ENCODE measurements around the gene KCNK3. TPM values are rescaled to one million over a fixed set of nuclear protein-coding genes. Genes with fewer than 3 reads are reported as not detected.

KCNK3 gene
- total RNA-seq, 2 experiments from 2014 or later, result not detected

DNA sequence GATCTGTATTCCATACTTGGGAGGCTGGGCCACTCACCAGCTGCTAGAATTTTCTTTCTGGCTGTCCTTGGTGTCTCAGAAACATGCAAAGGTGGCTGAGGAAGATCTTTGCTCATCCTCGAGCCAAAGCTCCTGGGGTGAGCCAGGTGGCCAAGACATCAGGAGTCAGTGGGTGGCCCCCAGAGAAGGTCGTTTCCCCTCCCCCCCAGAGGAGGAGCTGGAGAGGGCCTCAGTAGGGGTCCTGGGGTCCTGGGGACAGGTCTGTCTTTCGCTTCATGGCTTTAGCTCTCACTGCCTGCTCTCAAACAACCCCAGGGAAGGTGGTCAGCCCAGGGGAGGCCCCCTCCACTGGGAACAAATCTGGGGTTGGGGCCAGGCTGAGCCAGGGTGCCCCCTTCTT, 13.6 kb downstream of the KCNK3 start:
- no peak for DNase-seq

DNA sequence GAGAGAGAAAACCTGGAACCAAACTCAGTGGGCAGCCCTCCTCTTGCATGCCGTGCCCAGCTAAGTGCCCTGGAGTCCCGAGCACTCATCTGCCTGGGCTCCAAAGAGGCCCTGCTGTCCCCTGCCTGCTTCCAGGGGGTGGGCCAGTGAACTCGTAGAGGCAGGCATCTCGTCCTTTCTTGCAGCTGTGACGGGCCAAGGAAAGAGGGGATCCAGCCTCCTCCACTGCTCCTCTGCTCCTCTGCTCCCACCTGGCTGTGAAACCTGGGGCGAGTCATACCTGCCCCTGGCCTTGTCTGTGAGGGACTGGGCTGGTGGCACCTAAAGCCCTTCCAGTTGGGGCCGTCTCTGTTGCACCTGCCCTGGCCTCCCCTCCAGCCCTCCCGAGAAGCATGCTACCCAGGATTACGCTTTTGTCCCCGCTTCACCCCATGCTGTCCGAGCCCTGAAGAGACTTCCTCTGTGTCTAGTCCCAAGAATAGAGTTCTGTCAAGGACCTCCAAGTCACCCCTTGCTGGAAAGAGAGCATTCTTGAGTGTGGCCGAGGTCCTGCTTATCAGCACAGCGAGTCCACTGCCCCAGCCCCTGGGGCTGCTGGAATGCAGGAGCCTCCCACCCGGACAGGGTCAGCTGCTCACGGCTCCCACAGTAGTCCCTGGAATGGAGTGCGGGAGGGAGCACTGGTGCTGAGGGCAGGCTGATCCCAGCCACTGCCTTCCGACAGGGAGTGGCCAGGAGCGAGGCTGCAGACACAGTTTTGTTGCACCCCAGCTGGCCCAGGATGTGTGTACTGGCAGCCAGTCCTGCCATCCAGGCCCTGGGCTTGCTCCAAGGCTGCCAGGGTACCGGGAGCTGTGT, 14.3 kb downstream of the KCNK3 start:
- Mint-ChIP-seq H3K27me3 (peaks cover 9% of the 10 kb centered on the region), H3K4me3 (no peak overlapping the region), H3K27ac (no peak overlapping the region), H3K9me3 (ENCODE audit: low read depth) (no peaks in the 10 kb centered on the region), H3K36me3 (no peaks in the 10 kb centered on the region), H3K4me1 (no peaks in the 10 kb centered on the region)
- no peak for DNase-seq
- CTCF ChIA-PET, result no interaction called here
- ATAC-seq, result no peak

More for the DNA sequence above, 13.6 kb downstream of the KCNK3 start:
- ATAC-seq, result no peak
- Mint-ChIP-seq H3K4me3 (no peak overlapping the region), H3K36me3 (no peaks in the 10 kb centered on the region), H3K27me3 (peaks cover 13% of the 10 kb centered on the region), H3K27ac (no peak overlapping the region), H3K4me1 (no peaks in the 10 kb centered on the region), H3K9me3 (ENCODE audit: low read depth) (no peaks in the 10 kb centered on the region)
- CTCF ChIA-PET, result no interaction called here

DNA sequence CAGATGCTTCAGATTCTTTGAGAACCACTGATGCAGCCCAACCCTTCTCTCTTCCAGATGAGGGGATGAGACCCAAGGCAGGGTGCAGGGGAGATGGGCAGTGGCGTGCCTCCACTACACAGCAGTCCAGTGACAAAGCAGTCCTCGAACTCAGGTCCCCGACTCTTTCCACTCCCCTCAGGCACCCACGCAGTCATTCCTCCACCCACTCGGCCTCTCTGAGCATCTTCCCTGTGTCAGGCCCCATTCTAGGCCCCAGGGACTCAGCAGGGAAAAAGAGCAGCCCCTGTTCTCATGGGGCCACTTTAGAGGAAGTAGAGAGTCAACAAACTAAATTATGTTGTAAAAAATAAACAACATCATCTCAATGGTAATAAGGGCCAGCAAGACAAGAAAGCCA, 15.2 kb downstream of the KCNK3 start:
- CTCF ChIA-PET, result no interaction called here

DNA sequence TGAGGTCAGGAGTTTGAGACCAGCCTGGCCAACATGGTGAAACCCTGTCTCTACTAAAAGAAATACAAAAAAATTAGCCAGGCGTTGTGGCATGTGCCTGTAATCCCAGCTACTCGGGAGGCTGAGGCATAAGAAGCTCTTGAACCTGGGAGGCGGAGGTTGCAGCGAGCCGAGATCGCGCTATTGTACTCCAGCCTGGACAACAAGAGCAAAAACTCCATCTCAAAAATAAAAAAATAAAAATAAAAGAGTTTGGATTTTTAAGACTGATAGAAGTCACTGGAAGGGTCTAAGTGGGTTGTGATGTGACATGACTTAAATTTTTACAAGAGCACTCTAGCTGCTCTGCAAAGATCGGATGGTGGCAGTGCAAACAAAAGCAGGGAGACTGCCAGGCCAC, 15.9 kb downstream of the KCNK3 start:
- Mint-ChIP-seq H3K4me3 (no peak overlapping the region), H3K36me3 (no peaks in the 10 kb centered on the region), H3K4me1 (no peaks in the 10 kb centered on the region), H3K9me3 (ENCODE audit: low read depth) (no peaks in the 10 kb centered on the region), H3K27me3 (peaks cover 5% of the 10 kb centered on the region), H3K27ac (no peak overlapping the region)
- DNase-seq (no peak), ATAC-seq (no peak)
- CTCF ChIA-PET, result interaction anchor here (0.6 kb wide), 1 partner anchor 28 kb away, joined by 3 read pairs; no protein-coding TSS in a partner anchor

More for the DNA sequence above, 15.2 kb downstream of the KCNK3 start:
- H3K9me3 Mint-ChIP-seq (ENCODE audit: low read depth), result no peaks in the 10 kb centered on the region
- no peak for DNase-seq
- no peak overlapping the region for H3K27ac Mint-ChIP-seq
- no peaks in the 10 kb centered on the region for H3K36me3 Mint-ChIP-seq
- H3K27me3 Mint-ChIP-seq, result peaks cover 2% of the 10 kb centered on the region
- no peaks in the 10 kb centered on the region for H3K4me1 Mint-ChIP-seq
- H3K4me3 Mint-ChIP-seq, result no peak overlapping the region
- no peak for ATAC-seq

DNA sequence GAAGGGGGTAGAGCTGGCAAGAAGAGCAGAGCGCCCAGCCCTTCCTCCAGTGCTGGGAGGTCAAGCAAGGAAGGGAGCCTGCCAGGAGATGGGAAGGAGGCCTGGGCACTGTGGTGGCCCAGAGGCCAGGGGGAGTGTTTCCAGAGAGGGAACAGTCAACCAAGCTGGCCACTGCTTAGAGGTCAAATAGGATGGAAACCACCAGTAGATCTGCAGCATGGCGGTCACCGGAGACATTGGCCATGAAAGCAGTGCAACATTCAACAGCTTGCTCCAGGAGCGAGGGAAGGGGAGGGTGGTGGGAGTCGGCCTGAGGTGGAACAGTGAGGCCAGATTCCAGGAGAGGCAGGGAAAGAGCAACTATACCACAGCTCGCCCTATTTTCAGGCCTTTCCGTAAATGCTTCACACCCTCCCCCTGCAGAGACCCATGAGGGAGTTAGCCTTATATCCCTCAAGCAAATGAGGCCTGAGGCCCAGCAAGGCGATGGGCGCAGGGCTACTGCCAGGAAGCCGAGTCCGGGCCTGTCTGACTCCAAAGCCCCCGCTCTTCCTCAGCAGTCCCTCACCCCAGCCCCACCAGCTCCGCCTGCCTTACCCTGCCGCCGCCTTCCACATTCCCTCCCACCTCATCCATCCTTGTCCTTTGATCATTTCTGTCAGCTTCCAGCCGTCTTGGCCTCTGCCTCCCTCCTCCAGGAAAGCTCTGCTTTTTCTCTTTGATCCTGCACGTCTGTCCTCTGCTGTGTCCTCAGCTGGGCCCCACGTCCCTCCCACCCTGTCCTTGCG, 17.0 kb downstream of the KCNK3 start:
- H3K27ac Mint-ChIP-seq, result no peak overlapping the region
- H3K4me1 Mint-ChIP-seq, result no peaks in the 10 kb centered on the region
- CTCF ChIA-PET, result no interaction called here
- H3K9me3 Mint-ChIP-seq (ENCODE audit: low read depth), result no peaks in the 10 kb centered on the region
- H3K36me3 Mint-ChIP-seq, result no peaks in the 10 kb centered on the region
- DNase-seq, result no peak
- no peak overlapping the region for H3K4me3 Mint-ChIP-seq
- peaks cover 5% of the 10 kb centered on the region for H3K27me3 Mint-ChIP-seq
- ATAC-seq, result no peak

DNA sequence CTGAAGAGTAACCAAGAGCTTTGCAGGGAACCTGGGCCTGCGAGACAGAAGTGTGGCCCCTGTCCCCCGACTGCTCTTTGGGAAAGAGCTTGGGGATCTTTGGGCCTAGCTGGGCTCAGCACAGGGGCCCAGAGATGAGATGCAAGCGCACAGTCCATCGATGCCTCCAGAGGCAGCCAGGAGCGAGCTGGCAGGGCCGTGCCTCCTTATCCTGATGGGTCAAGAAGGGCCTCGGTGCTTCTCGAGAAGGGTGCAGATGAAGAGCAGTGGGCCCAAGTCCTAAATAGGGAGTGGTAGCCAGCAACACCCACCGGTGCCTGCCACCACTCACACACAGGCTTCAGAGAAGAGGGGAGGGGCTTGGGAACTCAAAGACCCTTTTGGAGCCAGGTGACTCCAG, 17.6 kb downstream of the KCNK3 start:
- no peaks in the 10 kb centered on the region for H3K9me3 Mint-ChIP-seq (ENCODE audit: low read depth)
- H3K4me1 Mint-ChIP-seq, result no peaks in the 10 kb centered on the region
- DNase-seq (no peak), ATAC-seq (no peak)
- no peak overlapping the region for H3K27ac Mint-ChIP-seq
- H3K27me3 Mint-ChIP-seq, result peaks cover 5% of the 10 kb centered on the region
- no peak overlapping the region for H3K4me3 Mint-ChIP-seq
- CTCF ChIA-PET, result interaction anchor here (0.7 kb wide), 1 partner anchor 105 kb away, joined by 3 read pairs; no protein-coding TSS in a partner anchor
- no peaks in the 10 kb centered on the region for H3K36me3 Mint-ChIP-seq

DNA sequence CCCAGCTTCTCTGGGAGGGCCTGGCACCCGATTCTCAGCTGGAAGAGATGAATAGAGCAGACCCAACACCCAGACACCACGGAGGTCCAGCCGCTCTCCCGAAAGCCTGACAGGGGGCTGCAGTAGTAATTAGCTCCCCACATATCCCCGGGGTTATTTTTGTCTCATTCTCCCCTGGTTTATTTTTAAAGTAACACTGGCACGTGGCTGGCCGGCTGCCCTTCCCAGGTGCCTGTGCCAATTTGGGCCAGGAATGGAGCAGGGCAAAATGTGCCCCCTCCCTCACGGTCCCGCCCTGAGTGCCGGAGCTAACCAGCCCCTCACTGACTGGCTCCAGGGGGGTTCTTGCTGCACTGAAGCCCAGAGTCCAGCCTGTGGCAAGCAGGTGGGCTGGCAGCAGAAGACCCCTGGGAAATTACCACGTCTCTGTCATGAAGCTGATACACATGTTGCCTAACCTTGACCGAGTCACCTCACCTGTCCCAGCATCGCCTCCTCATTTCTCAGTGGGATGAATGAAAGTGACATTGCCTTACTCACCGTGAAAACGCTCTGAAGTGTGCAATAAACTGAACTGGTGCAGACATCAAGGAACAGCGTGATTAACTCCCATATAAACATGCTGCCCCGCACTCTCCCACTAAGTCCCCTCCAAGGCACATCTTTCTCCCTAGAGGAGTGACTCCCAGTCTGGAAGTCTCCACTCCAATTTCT, 18.4 kb downstream of the KCNK3 start:
- no peak for DNase-seq
- Mint-ChIP-seq H3K9me3 (ENCODE audit: low read depth) (no peaks in the 10 kb centered on the region), H3K4me3 (no peak overlapping the region), H3K36me3 (no peaks in the 10 kb centered on the region), H3K27me3 (peaks cover 5% of the 10 kb centered on the region), H3K27ac (no peak overlapping the region), H3K4me1 (no peaks in the 10 kb centered on the region)
- no peak for ATAC-seq
- CTCF ChIA-PET, result interaction anchor here (0.7 kb wide), 1 partner anchor 106 kb away, joined by 3 read pairs; no protein-coding TSS in a partner anchor

DNA sequence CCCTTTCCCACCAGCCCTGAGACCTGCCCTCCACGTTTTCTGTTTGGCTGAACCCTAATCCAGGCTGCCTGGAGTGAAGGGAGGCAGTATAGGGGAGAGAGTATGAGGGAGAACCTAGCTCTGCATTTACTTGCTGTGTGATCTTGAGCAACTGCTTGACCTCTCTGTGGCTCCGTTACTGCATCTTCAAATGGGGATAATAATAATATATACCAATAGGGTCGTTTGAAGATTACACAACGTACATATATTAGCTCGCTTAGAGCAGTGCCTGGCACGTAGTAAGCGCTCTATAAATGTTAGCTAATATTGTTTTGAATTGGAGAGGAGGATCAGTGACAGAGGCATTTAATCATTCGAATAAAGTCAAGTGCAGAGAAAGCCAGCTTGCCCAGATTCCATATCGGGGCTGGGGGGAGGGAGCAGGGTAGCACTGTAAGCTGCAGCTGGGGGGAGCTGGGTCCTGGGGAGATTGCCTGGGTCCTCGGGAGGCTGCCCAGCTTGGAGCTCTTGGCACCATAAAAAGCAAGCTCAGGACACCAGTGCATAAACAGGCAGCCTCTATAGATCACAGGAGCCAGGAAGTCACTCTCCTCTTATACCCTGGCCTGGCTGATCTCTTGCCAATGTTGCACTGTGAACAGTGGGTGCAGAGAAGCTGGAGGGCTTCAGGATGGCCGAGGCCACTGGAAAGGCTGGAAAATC, 19.1 kb downstream of the KCNK3 start:
- DNase-seq, result no peak
- no peak overlapping the region for H3K4me3 Mint-ChIP-seq
- peaks cover 5% of the 10 kb centered on the region for H3K27me3 Mint-ChIP-seq
- no peaks in the 10 kb centered on the region for H3K4me1 Mint-ChIP-seq
- no peak overlapping the region for H3K27ac Mint-ChIP-seq
- H3K9me3 Mint-ChIP-seq (ENCODE audit: low read depth), result no peaks in the 10 kb centered on the region
- no peak for ATAC-seq
- CTCF ChIA-PET, result no interaction called here
- H3K36me3 Mint-ChIP-seq, result no peaks in the 10 kb centered on the region

DNA sequence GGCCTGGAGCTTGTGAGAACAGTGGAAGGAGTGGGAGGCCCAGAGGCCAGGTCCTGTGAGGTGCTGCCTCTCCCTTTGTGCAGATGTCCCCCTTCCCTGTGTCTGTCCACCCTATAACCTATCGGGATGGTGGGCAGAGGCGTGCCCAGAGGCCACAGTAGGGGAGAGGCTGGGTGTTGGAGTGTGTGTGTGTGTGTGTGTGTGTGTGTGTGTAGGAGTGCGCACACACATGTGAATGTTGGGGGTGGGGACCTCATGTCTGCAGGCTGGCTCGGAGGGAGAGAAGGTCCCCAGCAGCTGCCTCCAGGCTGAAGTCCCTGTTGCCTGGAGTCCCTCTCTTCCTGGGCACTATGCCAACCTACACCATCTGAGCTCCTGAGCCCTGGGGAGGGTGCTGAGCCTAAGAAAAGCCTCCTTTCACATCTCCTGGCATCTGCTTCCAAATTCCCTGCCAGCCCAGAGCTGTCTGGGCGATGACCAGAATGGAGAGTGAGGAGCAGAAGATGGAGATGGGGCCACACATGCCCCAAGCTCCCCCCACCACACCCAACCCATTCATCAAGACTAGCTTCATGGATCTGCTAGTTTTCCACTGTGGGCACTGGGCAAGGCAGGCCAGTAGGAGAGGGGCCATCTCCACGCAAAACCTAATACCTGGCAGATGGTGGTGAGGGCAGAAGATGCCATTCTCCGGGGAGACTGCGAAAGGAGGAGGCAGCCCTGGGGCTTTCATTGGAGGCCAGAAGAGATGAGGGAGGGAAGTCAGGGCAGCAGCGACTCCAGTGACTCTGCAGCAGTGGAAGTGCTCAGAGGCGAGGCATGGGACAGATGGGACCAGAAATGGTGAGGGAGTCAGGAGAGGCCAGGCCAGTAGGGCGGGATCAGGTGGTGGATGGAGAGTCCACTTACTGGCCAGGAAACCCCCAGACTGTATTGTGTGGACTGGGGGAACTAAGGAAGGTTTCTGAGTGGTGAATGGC, 20.3 kb downstream of the KCNK3 start:
- no peaks in the 10 kb centered on the region for H3K4me1 Mint-ChIP-seq
- H3K27ac Mint-ChIP-seq, result no peak overlapping the region
- CTCF ChIA-PET, result no interaction called here
- H3K4me3 Mint-ChIP-seq, result no peak overlapping the region
- H3K9me3 Mint-ChIP-seq (ENCODE audit: low read depth), result no peaks in the 10 kb centered on the region
- H3K36me3 Mint-ChIP-seq, result no peaks in the 10 kb centered on the region
- DNase-seq, result no peak
- peaks cover 5% of the 10 kb centered on the region for H3K27me3 Mint-ChIP-seq
- no peak for ATAC-seq

DNA sequence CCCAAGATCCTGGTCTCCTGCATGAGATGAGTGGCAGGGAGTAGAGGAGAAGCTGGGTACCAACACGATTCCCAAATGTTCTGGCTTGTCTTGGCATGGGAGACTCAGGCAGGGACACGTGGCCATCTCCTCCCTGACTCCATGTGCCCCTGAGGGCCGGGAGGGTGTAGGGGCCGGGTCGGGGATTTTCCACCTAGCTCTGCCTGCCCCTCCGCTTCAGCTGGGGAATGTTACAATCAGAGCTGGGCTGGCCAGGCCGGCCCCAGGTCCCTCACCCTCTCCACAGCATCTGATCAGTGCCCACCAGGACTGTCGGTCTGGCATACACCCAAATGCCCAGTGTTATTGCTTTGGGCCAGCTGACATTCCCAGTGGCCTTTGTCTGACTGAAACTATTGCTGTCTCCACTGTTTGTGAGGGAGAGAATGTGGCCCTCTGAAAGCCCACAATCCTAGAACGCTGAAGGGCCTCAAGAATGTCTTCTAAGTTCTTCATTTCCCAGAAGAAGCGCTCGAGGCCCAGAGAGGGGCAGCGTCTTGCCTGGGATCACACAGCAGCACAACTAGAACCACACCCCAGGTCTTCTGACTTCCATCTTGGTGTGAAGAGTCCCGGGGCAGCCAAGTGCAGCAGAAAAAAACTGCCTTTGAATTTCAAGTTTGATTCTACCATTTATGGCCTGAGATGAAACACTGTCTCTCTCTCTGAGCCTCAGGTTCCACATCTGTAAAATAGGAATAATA, 23.2 kb downstream of the KCNK3 start:
- H3K4me1 Mint-ChIP-seq, result no peaks in the 10 kb centered on the region
- CTCF ChIA-PET, result interaction anchor here (1.1 kb wide), 1 partner anchor 11 kb away, joined by 3 read pairs; no protein-coding TSS in a partner anchor
- DNase-seq, result no peak
- H3K9me3 Mint-ChIP-seq (ENCODE audit: low read depth), result no peaks in the 10 kb centered on the region
- peaks cover 6% of the 10 kb centered on the region for H3K27me3 Mint-ChIP-seq
- H3K4me3 Mint-ChIP-seq, result no peak overlapping the region
- no peaks in the 10 kb centered on the region for H3K36me3 Mint-ChIP-seq
- no peak overlapping the region for H3K27ac Mint-ChIP-seq
- ATAC-seq, result no peak

DNA sequence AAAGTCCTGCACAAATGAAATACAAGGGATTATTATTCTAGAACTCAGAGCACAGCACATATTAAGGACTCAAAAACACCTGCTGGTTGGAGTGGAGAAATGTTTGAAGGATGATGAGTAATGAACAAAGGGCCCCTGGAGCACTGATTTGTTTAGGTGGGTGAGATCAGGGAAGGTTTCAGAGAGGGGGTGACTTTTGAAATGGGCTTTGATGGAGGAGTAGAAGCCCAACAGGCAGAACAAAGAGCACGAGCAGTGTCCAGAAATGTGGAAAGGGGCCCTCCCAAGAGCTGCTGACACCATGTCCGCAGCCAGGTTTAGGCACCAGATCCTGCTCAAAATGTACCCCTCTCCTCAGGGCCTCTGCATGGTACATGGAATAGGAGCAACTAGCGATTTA, 23.8 kb downstream of the KCNK3 start:
- Mint-ChIP-seq H3K4me3 (no peak overlapping the region), H3K27me3 (peaks cover 6% of the 10 kb centered on the region), H3K27ac (no peak overlapping the region), H3K9me3 (ENCODE audit: low read depth) (no peaks in the 10 kb centered on the region), H3K36me3 (no peaks in the 10 kb centered on the region), H3K4me1 (no peaks in the 10 kb centered on the region)
- DNase-seq (no peak), ATAC-seq (no peak)
- CTCF ChIA-PET, result no interaction called here

DNA sequence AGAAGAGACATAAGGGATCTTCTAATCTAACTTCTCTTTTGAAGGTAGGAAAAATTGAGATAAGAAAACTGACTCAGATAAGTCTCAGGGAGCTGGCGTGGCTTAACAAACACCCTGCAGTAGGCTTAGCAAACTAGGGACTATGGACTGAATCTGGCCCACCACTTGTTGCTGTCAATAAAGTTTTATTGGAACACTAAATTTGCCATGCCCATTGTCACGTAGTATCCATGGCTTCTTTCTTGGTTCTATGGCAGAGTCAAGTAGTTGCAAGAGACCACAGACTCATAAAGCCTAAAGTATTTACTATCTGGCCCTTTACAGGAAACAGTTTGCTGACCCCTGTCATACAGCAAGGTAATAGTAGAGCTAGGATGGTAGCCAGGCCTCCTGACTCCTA, 24.2 kb downstream of the KCNK3 start:
- ATAC-seq (no peak), DNase-seq (no peak)
- no peak overlapping the region for H3K4me3 Mint-ChIP-seq
- no peaks in the 10 kb centered on the region for H3K4me1 Mint-ChIP-seq
- no peaks in the 10 kb centered on the region for H3K9me3 Mint-ChIP-seq (ENCODE audit: low read depth)
- peaks cover 6% of the 10 kb centered on the region for H3K27me3 Mint-ChIP-seq
- CTCF ChIA-PET, result no interaction called here
- H3K27ac Mint-ChIP-seq, result no peak overlapping the region
- no peaks in the 10 kb centered on the region for H3K36me3 Mint-ChIP-seq

Data from activated CD8-positive, alpha-beta memory T cell treated with anti-CD3 and anti-CD28 coated beads, Interleukin-2, amount 10 ng/mL, durations not matched to agents 7 days and 5 days (primary cell).